ENCODE results near the gene HTD2. TPM values are rescaled to one million over a fixed set of nuclear protein-coding genes. Genes with fewer than 3 reads are reported as not detected.
"Not testable (repeated sequence)": the region's sequence is repeated elsewhere in the genome, so short reads cannot be mapped to it uniquely, and the experiment has no call there.

Gene HTD2
- total RNA-seq, 2 donors from 2014 or later, result 0.99 to 4.9 TPM

DNA sequence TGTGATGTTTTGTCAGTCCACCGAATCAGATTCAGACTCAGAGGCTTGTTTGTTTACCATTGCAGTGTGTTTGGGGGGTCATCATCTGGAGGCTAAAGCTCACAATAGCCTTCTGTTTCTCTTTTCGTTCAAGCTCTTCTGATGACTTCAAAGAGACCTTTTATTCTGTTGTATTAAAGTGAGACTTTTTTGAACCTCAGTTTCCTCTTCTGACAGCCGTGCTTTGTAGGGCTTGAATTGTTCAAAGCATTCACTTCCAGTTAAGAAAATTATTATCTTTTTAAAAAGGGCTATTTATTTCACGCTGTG lies 27.6 kb downstream of the HTD2 start:
- H3K9me3 ChIP-seq, result no peaks in the 10 kb centered on the region
- H3K36me3 ChIP-seq (replicated peaks in 1 of 2; ENCODE audit: insufficient read depth in 1 of 2, low read depth in 2 of 2), result no peaks in the 10 kb centered on the region
- no peaks in the 10 kb centered on the region for H3K27me3 ChIP-seq
- no peak for DNase-seq
- WGBS, 2 donors, result 14 to 18% methylated on average over 4 of the region's 4 CpGs
- TF ChIP-seq, protein P1, sequence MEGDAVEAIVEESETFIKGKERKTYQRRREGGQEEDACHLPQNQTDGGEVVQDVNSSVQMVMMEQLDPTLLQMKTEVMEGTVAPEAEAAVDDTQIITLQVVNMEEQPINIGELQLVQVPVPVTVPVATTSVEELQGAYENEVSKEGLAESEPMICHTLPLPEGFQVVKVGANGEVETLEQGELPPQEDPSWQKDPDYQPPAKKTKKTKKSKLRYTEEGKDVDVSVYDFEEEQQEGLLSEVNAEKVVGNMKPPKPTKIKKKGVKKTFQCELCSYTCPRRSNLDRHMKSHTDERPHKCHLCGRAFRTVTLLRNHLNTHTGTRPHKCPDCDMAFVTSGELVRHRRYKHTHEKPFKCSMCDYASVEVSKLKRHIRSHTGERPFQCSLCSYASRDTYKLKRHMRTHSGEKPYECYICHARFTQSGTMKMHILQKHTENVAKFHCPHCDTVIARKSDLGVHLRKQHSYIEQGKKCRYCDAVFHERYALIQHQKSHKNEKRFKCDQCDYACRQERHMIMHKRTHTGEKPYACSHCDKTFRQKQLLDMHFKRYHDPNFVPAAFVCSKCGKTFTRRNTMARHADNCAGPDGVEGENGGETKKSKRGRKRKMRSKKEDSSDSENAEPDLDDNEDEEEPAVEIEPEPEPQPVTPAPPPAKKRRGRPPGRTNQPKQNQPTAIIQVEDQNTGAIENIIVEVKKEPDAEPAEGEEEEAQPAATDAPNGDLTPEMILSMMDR (IDR thresholded peaks at IDR 0.05), result no peak
- TF ChIP-seq POLR2A (IDR thresholded peaks at IDR 0.05), result no peak
- peaks cover 28% of the 10 kb centered on the region for H3K4me1 ChIP-seq
- peak overlapping the region in 1 of 2 donors; percentile 78 for H3K4me3 ChIP-seq
- no peak for ATAC-seq
- intact Hi-C loops (cut with DNase I), result no loop called here
- H3K27ac ChIP-seq, result peak overlapping the region in 1 of 4 donors; percentile 14

DNA sequence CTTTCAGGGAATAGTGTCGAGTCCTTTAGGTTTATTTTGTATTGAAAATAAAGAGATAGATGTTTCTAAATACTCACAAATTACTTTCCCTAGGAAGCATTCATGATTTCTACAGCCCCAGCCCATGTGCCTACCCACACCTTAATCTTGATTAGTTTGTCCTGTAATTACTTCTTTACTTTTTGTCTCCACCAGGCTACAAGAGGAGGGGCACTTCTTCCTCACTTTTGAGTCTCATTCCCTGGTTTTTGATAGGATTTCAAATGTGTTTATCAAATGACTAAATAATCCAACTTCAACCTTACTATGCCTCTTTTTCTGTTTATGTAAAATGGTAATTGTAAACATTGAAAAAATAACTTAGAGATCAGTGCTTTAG lies 28.2 kb downstream of the HTD2 start:
- 58 to 76% methylated on average over 1 of the region's 1 CpG for WGBS, 2 donors
- TF ChIP-seq POLR2A (IDR thresholded peaks at IDR 0.05), result no peak
- TF ChIP-seq, protein P1 (IDR thresholded peaks at IDR 0.05), result no peak
- H3K4me1 ChIP-seq, result peaks cover 28% of the 10 kb centered on the region
- ATAC-seq (no peak), DNase-seq (no peak)
- H3K4me3 ChIP-seq, result no peak overlapping the region
- H3K9me3 ChIP-seq, result no peaks in the 10 kb centered on the region
- intact Hi-C loops (cut with DNase I), result no loop called here
- H3K27ac ChIP-seq, result peak overlapping the region in 1 of 4 donors; percentile 14
- H3K27me3 ChIP-seq, result no peaks in the 10 kb centered on the region
- no peaks in the 10 kb centered on the region for H3K36me3 ChIP-seq (replicated peaks in 1 of 2; ENCODE audit: insufficient read depth in 1 of 2, low read depth in 2 of 2)

DNA sequence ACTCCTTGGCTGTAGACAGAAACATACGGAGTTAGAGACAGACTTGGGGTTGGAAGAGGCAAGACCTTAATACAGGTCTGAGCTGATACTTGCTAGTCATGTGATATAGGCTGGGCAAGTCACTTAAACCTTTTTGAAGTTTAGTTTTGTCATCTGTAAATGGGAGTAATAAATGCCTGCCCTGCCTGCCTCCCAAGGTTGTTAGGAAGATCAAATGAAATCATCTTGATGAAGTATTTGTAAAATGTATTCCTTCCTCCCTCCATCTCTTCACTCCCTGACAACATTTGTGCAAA lies 29.3 kb downstream of the HTD2 start:
- ATAC-seq, result no peak
- H3K27me3 ChIP-seq, result no peaks in the 10 kb centered on the region
- no peak overlapping the region for H3K4me3 ChIP-seq
- intact Hi-C loops (cut with DNase I), result no loop called here
- DNase-seq, result no peak
- WGBS, 2 donors, result 39 to 69% methylated on average over 1 of the region's 1 CpG
- no peak for TF ChIP-seq POLR2A (IDR thresholded peaks at IDR 0.05)
- TF ChIP-seq, protein P1 (IDR thresholded peaks at IDR 0.05), result no peak
- H3K36me3 ChIP-seq (replicated peaks in 1 of 2; ENCODE audit: insufficient read depth in 1 of 2, low read depth in 2 of 2), result no peaks in the 10 kb centered on the region
- peak overlapping the region in 2 of 4 donors; percentile 34 to 60 for H3K27ac ChIP-seq
- H3K9me3 ChIP-seq, result no peaks in the 10 kb centered on the region
- peaks cover 28% of the 10 kb centered on the region for H3K4me1 ChIP-seq

DNA sequence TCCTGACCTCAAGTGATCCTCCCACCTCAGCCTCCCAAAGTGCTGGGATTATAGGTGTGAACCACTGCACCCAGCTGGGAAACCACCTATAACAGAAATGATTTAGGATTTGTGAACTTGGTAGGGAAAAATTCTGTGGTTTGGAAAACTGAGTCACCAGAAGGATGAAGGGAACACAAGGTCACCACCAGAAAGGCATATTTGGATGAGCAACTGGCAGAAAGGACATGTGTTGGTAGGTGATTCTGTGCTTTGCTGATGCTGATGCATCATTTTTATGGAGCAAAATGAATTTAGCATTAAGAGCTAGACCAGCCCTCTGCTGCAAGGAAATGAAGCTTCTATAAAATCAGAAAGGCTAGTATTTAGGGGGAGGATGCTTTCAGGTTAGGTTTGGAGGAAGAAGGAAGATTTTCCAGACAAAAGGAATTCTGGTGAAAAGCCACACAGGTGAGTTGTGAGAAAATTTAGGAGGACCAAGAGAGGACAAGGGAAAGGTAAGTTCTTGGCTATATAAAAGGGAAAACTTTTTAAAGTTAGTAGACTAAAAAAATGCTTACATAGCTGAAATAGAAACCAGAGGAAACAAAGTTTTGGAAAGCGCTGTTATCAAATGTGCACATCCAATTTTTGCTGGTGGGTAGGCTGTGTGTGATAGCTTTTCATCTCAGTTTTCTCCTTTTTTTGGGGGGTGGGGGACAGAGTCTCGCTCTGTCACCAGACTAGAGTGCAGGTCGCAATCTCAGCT lies 30.0 kb downstream of the HTD2 start:
- Histone ChIP-seq H3K4me1 (peaks cover 28% of the 10 kb centered on the region), H3K36me3 (replicated peaks in 1 of 2; ENCODE audit: insufficient read depth in 1 of 2, low read depth in 2 of 2) (no peaks in the 10 kb centered on the region), H3K27me3 (no peaks in the 10 kb centered on the region), H3K4me3 (no peak overlapping the region), H3K27ac (no peak overlapping the region), H3K9me3 (no peaks in the 10 kb centered on the region)
- TF ChIP-seq, protein P1 (IDR thresholded peaks at IDR 0.05), result no peak
- TF ChIP-seq POLR2A (IDR thresholded peaks at IDR 0.05), result no peak
- 91 to 95% methylated on average over 3 of the region's 3 CpGs for WGBS, 2 donors
- intact Hi-C loops (cut with DNase I), result no loop called here
- no peak for ATAC-seq
- no peak for DNase-seq

DNA sequence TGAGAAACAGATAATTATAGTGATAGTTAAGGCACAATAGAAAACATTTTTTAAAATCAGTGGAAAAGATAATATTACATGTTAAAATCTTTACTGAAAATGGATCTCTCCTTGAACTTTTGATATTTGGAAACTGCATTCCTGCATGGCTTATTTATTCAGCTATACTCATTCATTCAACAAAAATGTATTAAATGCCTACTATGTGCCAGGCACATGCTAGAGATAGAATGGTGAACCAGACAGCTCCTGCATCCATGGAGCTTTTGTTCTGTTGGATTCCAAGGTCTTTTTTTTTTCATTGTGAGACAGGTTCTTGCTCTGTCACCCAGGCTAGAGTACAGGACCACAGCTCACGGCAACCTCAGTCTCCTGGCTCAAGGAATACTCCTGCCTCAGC lies 30.9 kb downstream of the HTD2 start:
- intact Hi-C loops (cut with DNase I), result no loop called here
- Histone ChIP-seq H3K27me3 (no peaks in the 10 kb centered on the region), H3K4me3 (no peak overlapping the region), H3K36me3 (replicated peaks in 1 of 2; ENCODE audit: insufficient read depth in 1 of 2, low read depth in 2 of 2) (no peaks in the 10 kb centered on the region), H3K27ac (no peak overlapping the region), H3K9me3 (no peaks in the 10 kb centered on the region), H3K4me1 (peaks cover 23% of the 10 kb centered on the region)
- DNase-seq (no peak), ATAC-seq (no peak)
- 80 to 86% methylated on average over 1 of the region's 1 CpG for WGBS, 2 donors
- TF ChIP-seq POLR2A (IDR thresholded peaks at IDR 0.05), result no peak
- TF ChIP-seq, protein P1 (IDR thresholded peaks at IDR 0.05), result no peak

DNA sequence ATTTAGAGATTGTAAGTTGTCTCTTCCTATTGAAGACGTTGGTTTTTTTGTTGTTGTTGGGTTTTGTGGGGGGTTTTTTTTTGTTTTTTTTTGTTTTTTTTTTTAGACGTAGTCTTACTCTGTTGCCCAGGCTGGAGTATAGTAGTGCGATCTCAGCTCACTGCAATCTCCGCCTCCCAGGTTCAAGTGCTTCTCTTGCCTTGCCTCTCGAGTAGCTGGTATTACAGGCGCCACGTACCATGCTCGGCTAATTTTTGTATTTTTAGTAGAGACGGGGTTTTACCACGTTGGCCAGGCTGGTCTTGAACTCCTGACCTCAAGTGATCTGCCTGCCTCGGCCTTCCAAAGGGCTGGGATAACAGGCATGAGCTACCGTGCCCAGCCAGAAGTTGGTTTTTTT lies 32.8 kb downstream of the HTD2 start:
- H3K27ac ChIP-seq; H3K27me3 ChIP-seq; DNase-seq; ATAC-seq; H3K9me3 ChIP-seq; H3K4me3 ChIP-seq; H3K36me3 ChIP-seq (replicated peaks in 1 of 2; ENCODE audit: insufficient read depth in 1 of 2, low read depth in 2 of 2); intact Hi-C loops (cut with DNase I): not testable (repeated sequence)
- H3K4me1 ChIP-seq, result peaks cover 13% of the 10 kb centered on the region
- 91 to 93% methylated on average over 12 of the region's 12 CpGs for WGBS, 2 donors
